Type B pancreatic cell (in vitro differentiated cells): ENCODE results near the gene GPBP1. TPM values are rescaled to one million over a fixed set of nuclear protein-coding genes. Genes with fewer than 3 reads are reported as not detected.

Experiments used
- DNase-seq: peaks from one replicate; pipeline ENCODE4 v3.0.0; 2021; ENCODE audit warnings: mixed read lengths; ENCODE audit not compliant: unreplicated experiment; ENCODE audit errors: extremely low spot score
- H3K27ac Mint-ChIP-seq: 2 replicates; pipeline ENCODE4 v1.8.0; 2021; ENCODE audit warnings: mild to moderate bottlenecking, mixed read lengths
- H3K27me3 Mint-ChIP-seq: 2 replicates; pipeline ENCODE4 v1.8.0; 2021; ENCODE audit warnings: mixed read lengths
- H3K36me3 Mint-ChIP-seq: 2 replicates; pipeline ENCODE4 v1.8.0; 2021; ENCODE audit warnings: mixed read lengths
- H3K4me1 Mint-ChIP-seq: one replicate; pipeline ENCODE4 v1.8.0; 2021; ENCODE audit warnings: mixed read lengths; ENCODE audit not compliant: unreplicated experiment
- H3K4me3 Mint-ChIP-seq: 2 replicates; pipeline ENCODE4 v1.8.0; 2021; ENCODE audit warnings: mild to moderate bottlenecking, mixed read lengths
- H3K9me3 Mint-ChIP-seq: 2 replicates; pipeline ENCODE4 v1.8.0; 2021; ENCODE audit warnings: mixed read lengths
- total RNA-seq: library from RNA; stranded (reverse); gene quantifications from 2 replicates; pipeline ENCODE4 v1.2.1, GENCODE V29; 2021; ENCODE audit warnings: low replicate concordance
- TF ChIP-seq, protein P1 (sequence below): fragments of 200-600 bp; sonication (generic); conservative IDR thresholded peaks from 2 replicates; pipeline ENCODE4 v1.5.0; 2021; ENCODE audit warnings: antibody characterized with exemption, mild to moderate bottlenecking

GPBP1 gene
- total RNA-seq, 1 donor from 2014 or later: 102 TPM

- no peak overlapping the region for H3K4me3 Mint-ChIP-seq
- H3K27ac Mint-ChIP-seq: no peak overlapping the region
- peaks cover 14% of the 10 kb centered on the region for H3K9me3 Mint-ChIP-seq
- DNase-seq: no peak
- TF ChIP-seq, protein P1, sequence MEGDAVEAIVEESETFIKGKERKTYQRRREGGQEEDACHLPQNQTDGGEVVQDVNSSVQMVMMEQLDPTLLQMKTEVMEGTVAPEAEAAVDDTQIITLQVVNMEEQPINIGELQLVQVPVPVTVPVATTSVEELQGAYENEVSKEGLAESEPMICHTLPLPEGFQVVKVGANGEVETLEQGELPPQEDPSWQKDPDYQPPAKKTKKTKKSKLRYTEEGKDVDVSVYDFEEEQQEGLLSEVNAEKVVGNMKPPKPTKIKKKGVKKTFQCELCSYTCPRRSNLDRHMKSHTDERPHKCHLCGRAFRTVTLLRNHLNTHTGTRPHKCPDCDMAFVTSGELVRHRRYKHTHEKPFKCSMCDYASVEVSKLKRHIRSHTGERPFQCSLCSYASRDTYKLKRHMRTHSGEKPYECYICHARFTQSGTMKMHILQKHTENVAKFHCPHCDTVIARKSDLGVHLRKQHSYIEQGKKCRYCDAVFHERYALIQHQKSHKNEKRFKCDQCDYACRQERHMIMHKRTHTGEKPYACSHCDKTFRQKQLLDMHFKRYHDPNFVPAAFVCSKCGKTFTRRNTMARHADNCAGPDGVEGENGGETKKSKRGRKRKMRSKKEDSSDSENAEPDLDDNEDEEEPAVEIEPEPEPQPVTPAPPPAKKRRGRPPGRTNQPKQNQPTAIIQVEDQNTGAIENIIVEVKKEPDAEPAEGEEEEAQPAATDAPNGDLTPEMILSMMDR: no peak
- no peaks in the 10 kb centered on the region for H3K27me3 Mint-ChIP-seq
- peaks cover 3% of the 10 kb centered on the region for H3K4me1 Mint-ChIP-seq
- H3K36me3 Mint-ChIP-seq: no peaks in the 10 kb centered on the region
Observed at GRCh38 chr5:57311921-57312735, 138.3 kb downstream of the GPBP1 start.

- Mint-ChIP-seq H3K27ac (no peak overlapping the region), H3K27me3 (no peaks in the 10 kb centered on the region), H3K36me3 (no peaks in the 10 kb centered on the region), H3K4me3 (no peak overlapping the region), H3K9me3 (peaks cover 10% of the 10 kb centered on the region), H3K4me1 (peaks cover 6% of the 10 kb centered on the region)
- TF ChIP-seq, protein P1: no peak
- DNase-seq: no peak
Observed at GRCh38 chr5:57313716-57314115, 139.9 kb downstream of the GPBP1 start.

Other genes starting within 250 kb of the GPBP1 start
- 30.1 and 43.1 TPM in 2 replicates for gene MIER3, start 221.9 kb upstream of the GPBP1 start, total RNA-seq